Measurements from ENCODE around the gene PLAGL1. TPM values are rescaled to one million over a fixed set of nuclear protein-coding genes. Genes with fewer than 3 reads are reported as not detected.

The PLAGL1 gene
- total RNA-seq, 1 donor from 2014 or later = 214 TPM

GRCh38 chr6:143965503-143966171 is 42.4 kb downstream of the PLAGL1 start:
- DNase-seq = no peak

- DNase-seq = peak; percentile 60
Observed at GRCh38 chr6:143964674-143965081, 43.4 kb downstream of the PLAGL1 start.

GRCh38 chr6:143963158-143963919 is 44.7 kb downstream of the PLAGL1 start:
- DNase-seq = no peak

DNA sequence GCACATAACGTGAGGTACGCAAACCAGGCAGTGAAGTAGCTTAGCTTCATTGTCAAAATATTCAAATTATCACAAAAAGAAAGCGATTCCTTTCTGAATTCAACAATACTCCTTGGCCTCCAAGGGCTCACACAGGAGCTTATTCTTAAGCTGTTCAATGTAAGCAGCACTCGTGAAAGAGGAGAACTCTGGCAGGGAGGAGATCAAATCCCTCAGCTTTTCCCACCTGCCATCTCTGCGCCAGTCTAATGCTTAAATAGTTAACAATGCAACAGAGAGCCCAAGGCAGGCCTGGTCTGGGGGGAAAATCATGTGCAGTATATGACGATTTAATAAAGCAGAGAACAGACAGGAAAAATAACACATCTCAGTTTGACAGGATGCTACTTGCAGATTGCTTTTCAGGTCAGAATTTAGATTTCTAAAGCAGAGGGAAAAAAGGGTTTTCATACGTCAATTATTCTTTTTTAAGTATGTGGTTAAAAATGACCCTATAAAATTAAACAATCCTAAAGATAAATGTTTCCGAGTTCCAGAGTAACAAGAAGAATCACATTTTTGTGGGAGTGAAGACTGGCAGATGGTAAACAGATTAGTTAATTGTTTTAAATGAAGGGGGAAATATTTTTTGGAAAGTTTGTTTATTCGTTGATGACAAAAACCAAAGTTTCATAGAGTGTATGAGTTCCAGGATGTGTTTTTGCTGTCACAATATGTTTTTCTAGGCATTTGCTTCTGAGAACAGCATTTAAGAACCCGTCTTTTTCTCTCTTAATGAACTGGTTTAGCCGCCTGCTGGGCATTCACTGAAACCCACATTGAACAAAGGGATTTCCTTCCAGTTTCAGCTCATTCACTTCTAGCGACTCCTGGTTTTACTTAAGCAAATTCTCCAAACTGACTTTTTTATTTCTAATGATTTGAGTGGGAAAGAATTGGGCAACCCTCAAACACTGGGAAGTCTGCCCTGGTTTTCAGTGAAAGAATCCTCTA is 45.9 kb downstream of the PLAGL1 start:
- DNase-seq = peak; percentile 82

- DNase-seq = peak; percentile 42
Observed at GRCh38 chr6:143961066-143961465, 47.0 kb downstream of the PLAGL1 start.

GRCh38 chr6:143959927-143960326 is 48.1 kb downstream of the PLAGL1 start:
- DNase-seq = no peak

DNA sequence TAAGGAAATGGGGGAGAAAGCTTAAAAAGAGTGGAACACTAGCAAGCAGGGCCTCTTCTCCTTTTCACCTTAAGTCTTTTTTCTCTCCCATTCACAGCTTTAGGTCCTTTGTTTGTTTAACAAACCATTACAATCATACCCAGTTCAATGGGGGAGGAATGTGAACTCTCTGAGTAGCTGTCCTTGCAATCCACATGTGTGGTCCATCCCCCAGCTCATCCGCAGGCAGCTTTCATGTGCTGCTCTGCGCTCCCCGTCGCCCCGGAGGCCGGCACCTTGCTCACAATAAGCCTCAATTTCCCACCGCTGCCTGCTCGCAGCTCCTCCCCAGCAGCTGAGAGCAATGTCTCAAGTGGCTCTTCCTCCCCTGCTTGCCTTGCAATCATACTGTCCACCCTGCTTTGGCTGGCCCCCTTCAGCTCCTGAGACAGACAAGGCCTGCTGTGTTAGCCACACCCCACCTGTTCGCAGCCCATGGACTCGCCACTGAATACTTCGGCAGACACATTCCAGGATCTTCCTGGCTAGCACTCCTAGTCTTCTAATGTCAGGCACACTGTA is 49.1 kb downstream of the PLAGL1 start:
- DNase-seq = peak; percentile 65

- DNase-seq = no peak
Observed at GRCh38 chr6:143957679-143958274, 50.3 kb downstream of the PLAGL1 start.

DNA sequence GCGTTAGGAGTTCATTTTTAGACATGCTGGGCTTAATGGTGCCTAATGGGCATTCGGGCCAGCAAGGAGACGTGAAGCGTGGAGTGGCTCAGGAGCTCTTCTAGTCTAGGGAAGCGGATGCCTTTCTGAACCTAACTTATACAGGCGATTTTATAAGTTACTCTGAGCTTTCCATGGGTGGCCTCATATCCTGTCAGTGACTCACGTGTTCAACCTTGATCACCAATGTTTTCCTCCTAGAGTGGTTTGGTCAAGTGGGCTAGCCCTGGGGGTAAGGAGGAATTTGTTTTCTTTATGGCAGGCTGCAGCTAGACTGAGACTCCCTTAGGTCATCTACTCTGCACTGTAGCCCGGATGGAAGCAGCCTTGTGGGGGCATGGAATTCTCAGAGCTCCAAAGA is 52.1 kb downstream of the PLAGL1 start:
- no peak for DNase-seq

- DNase-seq = no peak
Observed at GRCh38 chr6:143953922-143954321, 54.1 kb downstream of the PLAGL1 start.

DNA sequence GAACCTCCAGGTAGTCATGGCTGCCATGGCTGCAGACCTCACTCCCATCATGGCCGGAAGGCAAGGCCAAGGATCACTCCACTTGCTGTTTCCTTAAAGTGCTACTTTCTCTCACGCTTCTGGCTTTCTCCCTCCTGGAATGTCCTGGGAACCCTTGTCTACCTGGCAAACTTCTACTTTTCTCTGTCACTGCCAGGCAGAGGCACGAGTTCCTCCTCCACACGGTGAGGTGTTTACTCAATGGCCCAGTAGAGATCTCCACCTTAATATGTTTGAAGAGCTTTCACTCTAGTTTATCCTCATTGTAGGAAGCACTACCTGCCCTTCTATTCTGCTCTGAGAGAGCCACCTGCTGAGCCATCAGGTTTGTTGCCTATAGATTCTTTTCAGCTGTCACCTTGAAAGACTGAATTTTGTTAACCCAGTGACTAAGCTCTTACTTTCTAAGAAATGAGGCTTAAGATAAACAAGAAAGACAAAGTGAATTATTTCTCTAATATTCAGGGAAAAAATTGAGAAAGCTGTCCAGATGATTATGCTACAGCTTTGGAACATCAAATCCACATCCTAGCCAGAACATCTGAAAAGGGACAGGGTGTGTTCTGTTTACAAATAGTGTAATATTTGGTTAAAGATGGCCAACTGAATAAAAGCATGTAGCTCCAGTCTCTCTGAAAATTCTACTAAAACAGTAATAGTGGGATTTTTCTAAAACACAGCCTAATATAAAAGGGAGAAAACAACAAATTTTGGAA is 54.9 kb downstream of the PLAGL1 start:
- no peak for DNase-seq

DNA sequence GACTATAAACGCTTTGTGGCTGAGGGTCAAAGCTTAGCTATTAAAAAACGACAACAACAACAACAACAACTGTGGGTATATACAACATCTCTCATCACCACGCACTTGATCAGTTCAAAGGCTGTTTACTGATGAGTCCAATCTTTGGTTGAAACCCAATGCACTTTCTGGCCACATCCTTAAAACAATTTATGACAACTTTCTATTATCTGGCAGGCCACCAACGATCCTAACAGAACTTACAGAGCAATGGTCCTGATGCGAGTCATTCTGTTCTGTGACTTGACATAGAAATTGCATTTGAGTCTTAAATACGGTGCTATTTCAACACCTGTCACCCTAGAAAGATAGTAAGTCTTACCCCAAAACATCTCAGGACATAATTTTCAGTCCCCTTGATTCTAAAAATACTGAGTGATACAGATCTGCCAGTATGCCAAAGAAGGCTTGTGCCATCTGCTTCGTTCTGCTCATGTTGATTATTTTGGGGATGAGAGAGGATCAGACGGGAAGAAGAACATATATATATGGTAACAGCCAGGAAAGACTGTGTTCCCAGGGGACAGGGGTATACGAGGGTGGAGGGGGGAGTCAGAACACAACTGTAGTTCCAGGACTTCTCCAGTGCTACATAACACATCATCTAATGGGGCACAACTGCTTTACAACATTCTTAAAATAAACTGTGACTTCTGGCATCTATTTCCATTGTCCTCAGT is 55.8 kb downstream of the PLAGL1 start:
- peak; percentile 54 for DNase-seq

DNA sequence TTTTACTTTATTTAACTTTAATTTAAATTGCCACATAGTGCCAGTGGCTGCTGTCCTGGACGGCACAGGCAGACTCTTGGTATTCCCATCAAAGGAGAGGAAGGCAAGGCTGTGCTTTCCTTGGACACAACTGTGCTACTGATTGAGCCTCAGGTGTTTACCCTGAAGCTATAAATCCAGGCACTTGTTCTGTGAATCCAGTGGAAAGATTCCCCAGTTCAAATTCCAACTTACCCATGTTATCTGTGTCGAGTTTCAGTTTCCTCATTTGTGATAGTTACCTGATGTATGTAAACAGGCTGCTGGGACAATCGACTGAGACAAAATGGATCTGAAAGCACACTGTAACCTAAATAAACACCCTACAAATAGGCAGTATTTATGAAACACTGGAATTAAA is 57.2 kb downstream of the PLAGL1 start:
- DNase-seq = no peak

DNA sequence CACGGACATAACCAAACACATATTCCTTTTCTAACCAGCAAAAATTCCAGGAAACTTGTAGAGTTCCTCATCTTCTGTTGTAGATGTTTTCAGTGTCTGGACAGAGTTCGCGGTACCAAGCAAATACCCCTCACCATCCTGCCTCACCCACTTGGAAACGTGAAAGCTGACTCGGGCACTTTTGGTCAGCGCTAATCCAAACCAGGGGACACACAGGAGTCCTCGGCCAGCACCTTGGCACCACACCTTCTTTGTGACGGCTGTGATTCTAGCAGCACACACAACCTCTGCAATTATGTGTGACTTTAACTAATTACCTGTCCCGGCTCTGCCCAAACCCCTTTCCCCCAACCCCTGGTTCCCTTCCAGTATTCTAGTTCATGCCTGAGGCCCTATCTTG is 58.1 kb downstream of the PLAGL1 start:
- no peak for DNase-seq

DNA sequence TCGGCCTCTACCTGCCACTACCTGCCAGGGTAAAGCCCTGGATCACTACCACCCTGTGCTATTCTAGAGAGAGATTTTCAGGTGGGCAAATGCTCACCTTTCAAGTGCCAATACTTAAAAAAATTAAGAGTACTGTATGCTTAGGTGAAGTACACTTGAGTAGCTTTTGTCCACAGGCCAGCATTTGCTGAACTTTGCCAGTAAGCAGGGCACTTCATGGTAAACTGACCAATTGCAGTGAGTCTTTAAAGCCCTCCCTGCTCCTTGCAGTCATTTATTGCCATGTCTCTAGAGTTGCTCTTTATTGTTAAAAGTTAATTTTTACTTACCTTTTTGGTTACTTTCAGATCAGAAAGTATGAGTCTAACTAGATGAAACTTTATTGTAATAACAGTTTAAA is 58.5 kb downstream of the PLAGL1 start:
- no peak for DNase-seq

DNA sequence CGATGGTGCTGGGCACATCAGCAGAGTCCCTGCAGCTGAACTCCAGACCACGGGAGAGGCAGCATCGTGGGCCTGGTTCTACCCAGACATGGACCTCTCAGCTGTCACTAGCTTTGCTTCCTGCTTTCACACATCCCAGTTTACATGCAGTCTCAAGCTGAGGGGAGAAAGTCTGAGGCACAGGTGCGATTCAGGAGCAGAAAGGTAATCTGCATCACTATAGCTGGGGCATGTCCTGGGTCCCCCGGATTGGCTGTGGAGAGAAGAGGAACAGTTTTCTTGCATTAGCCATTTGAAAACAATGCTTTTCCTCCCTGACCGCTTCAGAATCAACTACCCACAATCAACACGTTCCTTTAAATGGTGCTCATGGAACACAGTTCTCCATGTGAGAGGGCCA is 59.9 kb downstream of the PLAGL1 start:
- no peak for DNase-seq

DNA sequence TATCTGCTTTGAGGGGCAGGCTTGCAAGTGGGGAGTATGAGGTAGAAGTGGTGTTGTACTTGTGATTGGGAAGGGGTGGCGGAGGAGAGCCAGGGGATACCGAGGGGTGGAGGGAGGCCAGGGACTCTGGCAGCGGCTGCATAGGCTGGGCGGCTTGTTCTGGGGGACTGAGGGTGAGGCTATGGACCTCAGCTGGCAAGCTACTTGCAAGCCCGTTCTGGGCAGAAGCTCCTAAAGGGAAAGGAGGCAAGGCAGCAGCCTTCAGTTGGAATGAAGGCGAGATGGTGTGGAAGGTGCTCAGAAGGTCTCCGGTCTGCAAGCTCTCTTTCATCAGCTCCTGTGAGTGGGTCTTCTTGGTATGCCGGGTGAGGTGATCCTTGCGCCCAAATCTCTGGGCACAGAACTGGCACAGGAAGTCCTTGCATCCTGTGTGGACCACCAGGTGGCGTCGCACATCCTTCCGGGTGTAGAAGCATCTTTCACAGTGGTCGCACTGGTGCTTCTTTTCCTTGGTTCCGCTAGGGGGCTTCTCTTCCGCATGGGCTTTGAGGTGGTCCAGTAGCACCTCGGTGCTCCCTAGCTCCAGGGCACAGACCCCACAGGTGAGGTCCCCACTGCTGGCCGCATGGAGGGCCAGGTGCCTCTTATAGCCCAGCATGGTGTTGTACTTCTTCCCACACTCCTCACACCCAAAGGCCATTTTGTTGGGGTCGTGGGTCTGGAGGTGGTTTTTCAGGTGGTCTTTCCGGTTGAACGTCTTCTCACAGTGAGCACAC is 66.0 kb downstream of the PLAGL1 start:
- peak; percentile 59 for DNase-seq

DNA sequence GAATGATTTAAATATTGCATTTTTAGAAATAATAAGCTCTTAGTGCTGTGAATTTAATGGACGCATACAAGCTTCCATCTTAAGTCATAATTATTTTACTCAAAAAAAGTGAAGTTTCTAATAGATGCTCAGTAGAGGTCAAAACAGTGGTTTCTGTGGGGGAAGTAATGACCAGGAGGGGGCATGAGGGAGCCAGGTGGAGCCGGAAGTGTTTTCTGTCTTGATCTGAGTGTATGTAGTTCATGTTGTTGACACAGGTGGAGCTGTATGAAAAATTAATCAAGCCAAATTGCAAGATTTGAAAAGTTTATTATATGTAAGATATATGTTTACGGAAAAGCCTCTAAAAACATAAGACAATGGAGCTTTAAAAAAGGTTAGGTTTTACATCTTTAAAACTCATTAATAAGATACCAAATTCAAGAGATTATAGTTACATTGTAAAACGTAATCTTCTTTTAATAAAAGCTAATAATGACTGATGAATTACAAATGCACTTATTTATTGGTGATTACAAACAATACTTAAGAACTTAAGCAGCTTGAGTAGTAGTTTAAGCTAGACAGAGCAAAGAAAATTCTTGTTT is 68.0 kb downstream of the PLAGL1 start:
- peak; percentile 51 for DNase-seq

DNA sequence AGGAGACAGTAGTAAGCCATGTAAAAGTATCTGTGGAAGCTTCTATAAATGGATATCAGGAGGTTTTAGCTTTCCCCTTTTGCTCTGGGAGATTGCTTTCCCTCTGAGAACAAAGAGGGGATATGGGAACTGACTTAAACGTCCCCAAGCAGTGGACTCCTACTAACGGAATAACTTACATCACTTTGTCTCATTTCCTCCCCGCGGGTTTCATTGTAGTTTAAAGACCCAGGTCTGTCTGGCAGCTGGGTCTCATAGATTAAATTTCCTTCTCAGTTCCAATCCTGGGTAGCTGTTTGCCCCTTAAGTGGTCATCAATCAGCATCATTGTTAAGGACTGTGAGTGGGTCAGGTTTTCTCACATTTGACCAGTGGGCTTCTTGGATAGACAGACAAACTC is 68.7 kb downstream of the PLAGL1 start:
- no peak for DNase-seq

Data from tongue (tissue), 2 donors.